OCI-LY7 (cell line): Measurements from ENCODE around the gene EDN3. TPM values are rescaled to one million over a fixed set of nuclear protein-coding genes. Genes with fewer than 3 reads are reported as not detected.

Experiments
- BruUV-seq: library from RNA; stranded (reverse); fragments of 400-500 nt; replicated peaks from 2 replicates; lab custom pipeline; 2021; lab: Mats Ljungman, UMichigan
- CTCF ChIA-PET: fragments of 300-600 bp; sonication (Branson Sonifier 250); formaldehyde crosslinking; loops from one replicate; lab custom pipeline; 2022; ENCODE audit warnings: antibody characterized with exemption; ENCODE audit not compliant: unreplicated experiment; lab: Charles Lee
- POLR2A ChIA-PET: fragments of 300-600 bp; sonication (Branson Sonifier 250); formaldehyde crosslinking; loops from one replicate; lab custom pipeline; 2022; ENCODE audit warnings: antibody characterized with exemption; lab: Charles Lee
- DNase-seq: peaks from one replicate; pipeline ENCODE4 v3.0.0-alpha.2; 2015; ENCODE audit warnings: low spot score
- H2AFZ ChIP-seq: fragments of 200-600 bp; sonication (generic), shearing (Covaris generic); 2 replicates; pipeline ENCODE4 v1.6.1; 2014; ENCODE audit warnings: mild to moderate bottlenecking, antibody characterized with exemption, low read length, moderate library complexity
- H3K27ac ChIP-seq: fragments of 200-600 bp; sonication (generic); 2 replicates; pipeline ENCODE4 v1.5.1; 2014; ENCODE audit warnings: mixed run types, low read depth, mild to moderate bottlenecking, moderate library complexity, low read length, inconsistent platforms; ENCODE audit not compliant: poor library complexity, severe bottlenecking
- H3K36me3 ChIP-seq: fragments of 200-600 bp; sonication (generic); 2 replicates; pipeline ENCODE4 v1.6.1; 2014; ENCODE audit warnings: mild to moderate bottlenecking, antibody characterized with exemption, low read length, moderate library complexity, mixed read lengths; ENCODE audit not compliant: insufficient read depth
- H3K4me1 ChIP-seq: fragments of 200-600 bp; sonication (generic); 2 replicates; pipeline ENCODE4 v1.5.1; 2014; ENCODE audit warnings: mild to moderate bottlenecking, low read length; ENCODE audit not compliant: insufficient read depth, poor library complexity, severe bottlenecking
- H3K4me2 ChIP-seq: fragments of 200-600 bp; sonication (generic); 2 replicates; pipeline ENCODE4 v1.6.1; 2014; ENCODE audit warnings: mild to moderate bottlenecking, low read length
- H3K4me3 ChIP-seq: fragments of 200-600 bp; sonication (generic); 2 replicates; pipeline ENCODE4 v1.5.1; 2014; ENCODE audit warnings: mild to moderate bottlenecking, low read depth, low read length; ENCODE audit not compliant: poor library complexity, severe bottlenecking
- H3K79me2 ChIP-seq: fragments of 200-600 bp; sonication (generic); 2 replicates; pipeline ENCODE4 v1.6.1; 2016; ENCODE audit warnings: low read depth, mild to moderate bottlenecking, low read length, moderate library complexity, mixed read lengths; ENCODE audit not compliant: insufficient read depth
- H3K9me2 ChIP-seq: fragments of 200-600 bp; sonication (generic); 2 replicates; pipeline ENCODE4 v1.6.1; 2016; ENCODE audit warnings: mild to moderate bottlenecking, low read length, mixed read lengths; ENCODE audit not compliant: insufficient read depth
- H3K9me3 ChIP-seq: fragments of 200-600 bp; sonication (generic); 2 replicates; pipeline ENCODE4 v1.6.1; 2014; ENCODE audit warnings: mild to moderate bottlenecking, mixed run types, low read length, mixed read lengths
- H4K20me1 ChIP-seq: fragments of 200-600 bp; sonication (generic); 2 replicates; pipeline ENCODE4 v1.6.1; 2014; ENCODE audit warnings: mild to moderate bottlenecking, antibody characterized with exemption, low read length, moderate library complexity, mixed read lengths; ENCODE audit not compliant: insufficient read depth
- CTCF ChIP-seq: fragments of 200-600 bp; sonication (generic); conservative IDR thresholded peaks from 2 replicates; pipeline ENCODE4 v1.5.1; 2014; ENCODE audit warnings: mild to moderate bottlenecking, antibody characterized with exemption, low read length, moderate library complexity, mixed read lengths
- EZH2phosphoT487 ChIP-seq: fragments of 200-600 bp; sonication (generic); IDR thresholded peaks from 2 replicates; pipeline ENCODE4 v1.6.1; 2018; ENCODE audit warnings: low read depth, borderline replicate concordance, mild to moderate bottlenecking, mixed run types, antibody characterized with exemption, low read length, moderate library complexity, mixed read lengths
- intact Hi-C: fragments of 100-400 bp; cut with micrococcal nuclease; formaldehyde crosslinking; loops from one replicate; pipeline ENCODE4 v1.10.0; 2022; ENCODE audit not compliant: unreplicated experiment
- total RNA-seq, 2 experiments: library from RNA; depleted of rRNA in 1 of 2; stranded (reverse); fragments of >200 nt in 1 of 2; shearing (Covaris generic) in 1 of 2; gene quantifications; 2 replicates each; pipeline ENCODE4 v1.2.3, GENCODE V29; 2014 to 2022

Gene EDN3
- total RNA-seq, 2 experiments from 2014 or later: not detected

- H3K9me2 ChIP-seq: no peaks in the 10 kb centered on the region
- intact Hi-C loops: no loop called here
- H3K4me2 ChIP-seq: no peak overlapping the region
- ChIA-PET CTCF (no interaction called here), POLR2A (no interaction called here)
- H2AFZ ChIP-seq: no peak overlapping the region
- H4K20me1 ChIP-seq: no peaks in the 10 kb centered on the region
- H3K36me3 ChIP-seq: no peaks in the 10 kb centered on the region
- BruUV-seq: no TSS peak
- no peak for DNase-seq
- no peak for TF ChIP-seq EZH2phosphoT487
- no peak for TF ChIP-seq CTCF
- H3K4me1 ChIP-seq: no peaks in the 10 kb centered on the region
- no peaks in the 10 kb centered on the region for H3K9me3 ChIP-seq
- H3K79me2 ChIP-seq: no peaks in the 10 kb centered on the region
- no peak overlapping the region for H3K4me3 ChIP-seq
- H3K27ac ChIP-seq: no peak overlapping the region
These were observed 22.4 kb downstream of the EDN3 start for GRCh38 chr20:59322585-59323454.

- CTCF ChIA-PET: no interaction called here
- H3K4me3 ChIP-seq: no peak overlapping the region
- DNase-seq: no peak
- H2AFZ ChIP-seq: no peak overlapping the region
- H3K36me3 ChIP-seq: no peaks in the 10 kb centered on the region
- H3K79me2 ChIP-seq: no peaks in the 10 kb centered on the region
- no peak overlapping the region for H3K4me2 ChIP-seq
- no peaks in the 10 kb centered on the region for H3K9me2 ChIP-seq
- intact Hi-C loops: no loop called here
- no peaks in the 10 kb centered on the region for H4K20me1 ChIP-seq
- BruUV-seq: no TSS peak
- H3K27ac ChIP-seq: no peak overlapping the region
- no peaks in the 10 kb centered on the region for H3K9me3 ChIP-seq
- POLR2A ChIA-PET: interaction anchor here (0.6 kb wide), 1 partner anchor 38 kb away, joined by 3 read pairs; no protein-coding TSS in a partner anchor
- TF ChIP-seq EZH2phosphoT487: no peak
- TF ChIP-seq CTCF: no peak
- no peaks in the 10 kb centered on the region for H3K4me1 ChIP-seq
These were observed 23.3 kb downstream of the EDN3 start for GRCh38 chr20:59323731-59324130.
